Neuronal stem cell (in vitro differentiated cells): Measurements from ENCODE around the gene NUP214.

Experiments
- DNase-seq: peaks from one replicate; pipeline ENCODE4 v3.0.0-alpha.2; 2013; ENCODE audit warnings: low spot score
- H2AFZ ChIP-seq: one replicate; pipeline ENCODE4 v1.6.1; 2013; ENCODE audit warnings: mild to moderate bottlenecking, low read length, inconsistent platforms
- H2AK5ac ChIP-seq: 2 replicates; pipeline ENCODE4 v1.6.1; 2013; ENCODE audit warnings: low read depth, mild to moderate bottlenecking, inconsistent platforms, low read length, moderate library complexity, mixed read lengths
- H2BK120ac ChIP-seq: 2 replicates; pipeline ENCODE4 v1.6.1; 2013; ENCODE audit warnings: low read depth, mild to moderate bottlenecking, inconsistent platforms, low read length, moderate library complexity, mixed read lengths
- H2BK12ac ChIP-seq: one replicate; pipeline ENCODE4 v1.6.1; 2013; ENCODE audit warnings: low read length, inconsistent platforms
- H2BK15ac ChIP-seq: 2 replicates; pipeline ENCODE4 v1.6.1; 2013; ENCODE audit warnings: mild to moderate bottlenecking, low read length, inconsistent platforms, mixed read lengths
- H2BK5ac ChIP-seq: one replicate; pipeline ENCODE4 v1.6.1; 2013; ENCODE audit warnings: inconsistent platforms, mild to moderate bottlenecking, low read length, moderate library complexity
- H3K14ac ChIP-seq: one replicate; pipeline ENCODE4 v1.6.1; 2013; ENCODE audit warnings: low read length, inconsistent platforms
- H3K18ac ChIP-seq: 2 replicates; pipeline ENCODE4 v1.6.1; 2013; ENCODE audit warnings: low read length, inconsistent platforms
- H3K23ac ChIP-seq: 2 replicates; pipeline ENCODE4 v1.6.1; 2013; ENCODE audit warnings: low read depth, mild to moderate bottlenecking, mixed read lengths, low read length, inconsistent platforms; ENCODE audit not compliant: poor library complexity
- H3K27ac ChIP-seq: replicated peaks from 3 replicates; pipeline ENCODE4 v1.5.1; 2013; ENCODE audit warnings: low read length, inconsistent platforms
- H3K27me3 ChIP-seq, 3 experiments: 2 replicates each; pipeline ENCODE4 v1.6.1; 2013; ENCODE audit warnings: low read length in 3 of 3, mild to moderate bottlenecking in 2 of 3, inconsistent platforms in 1 of 3, low read depth in 1 of 3, mixed read lengths in 1 of 3, moderate library complexity in 1 of 3; ENCODE audit not compliant: control insufficient read depth in 3 of 3, insufficient read depth in 3 of 3
- H3K36me3 ChIP-seq, 2 donors: replicated peaks in 1 of 2; 2 replicates each; pipeline ENCODE4 v1.6.1; 2013; ENCODE audit warnings: low read length in 2 of 2; ENCODE audit not compliant: control insufficient read depth in 2 of 2, insufficient read depth in 2 of 2
- H3K4ac ChIP-seq: 2 replicates; pipeline ENCODE4 v1.6.1; 2013; ENCODE audit warnings: inconsistent platforms, mild to moderate bottlenecking, low read length, moderate library complexity
- H3K4me1 ChIP-seq, 2 donors: 1 replicate in 1 of 2; 2 replicates in 1 of 2; pipeline ENCODE4 v1.6.1; 2013; ENCODE audit warnings: low read length in 2 of 2, low read depth in 1 of 2; ENCODE audit not compliant: control insufficient read depth in 2 of 2, insufficient read depth in 1 of 2
- H3K4me2 ChIP-seq: one replicate; pipeline ENCODE4 v1.6.1; 2013; ENCODE audit warnings: mild to moderate bottlenecking, low read length, inconsistent platforms; ENCODE audit not compliant: insufficient read depth, poor library complexity, severe bottlenecking
- H3K4me3 ChIP-seq, 2 donors: 2 replicates each; pipeline ENCODE4 v1.5.1; 2013; ENCODE audit warnings: low read length in 2 of 2, mild to moderate bottlenecking in 2 of 2, inconsistent platforms in 1 of 2, moderate library complexity in 1 of 2
- H3K79me1 ChIP-seq: one replicate; pipeline ENCODE4 v1.6.1; 2013; ENCODE audit warnings: low read depth, mild to moderate bottlenecking, inconsistent platforms, low read length, moderate library complexity
- H3K9ac ChIP-seq: one replicate; pipeline ENCODE4 v1.6.1; 2013; ENCODE audit warnings: mild to moderate bottlenecking, low read depth, low read length, inconsistent platforms; ENCODE audit not compliant: poor library complexity
- H3K9me3 ChIP-seq, 2 donors: replicated peaks in 1 of 2; 2 replicates each; pipeline versions ENCODE3 to v1.6.1; 2013; ENCODE audit warnings: low read length in 2 of 2, mild to moderate bottlenecking in 2 of 2, inconsistent platforms in 1 of 2, low read depth in 1 of 2, mixed read lengths in 1 of 2, moderate library complexity in 1 of 2; ENCODE audit not compliant: control insufficient read depth in 2 of 2, insufficient read depth in 1 of 2
- H4K8ac ChIP-seq: one replicate; pipeline ENCODE4 v1.6.1; 2013; ENCODE audit warnings: low read depth, mild to moderate bottlenecking, inconsistent platforms, low read length, moderate library complexity
- H4K91ac ChIP-seq: one replicate; pipeline ENCODE4 v1.6.1; 2013; ENCODE audit warnings: low read length, low read depth, mild to moderate bottlenecking, inconsistent platforms; ENCODE audit not compliant: poor library complexity
- WGBS, 2 donors: extraction: QIAGEN DNeasy Blood & Tissue Kit; methylation state at CpG; one replicate each; pipeline ENCODE4 v1.1.7; 2013; ENCODE audit warnings: missing lambda C conversion rate in 2 of 2, mixed read lengths in 1 of 2; ENCODE audit not compliant: insufficient read length in 2 of 2, insufficient replicate concordance in 1 of 2; ENCODE audit errors: extremely low coverage in 2 of 2; 5-methylcytosine and 5-hydroxymethylcytosine counted together

NUP214 gene

DNA sequence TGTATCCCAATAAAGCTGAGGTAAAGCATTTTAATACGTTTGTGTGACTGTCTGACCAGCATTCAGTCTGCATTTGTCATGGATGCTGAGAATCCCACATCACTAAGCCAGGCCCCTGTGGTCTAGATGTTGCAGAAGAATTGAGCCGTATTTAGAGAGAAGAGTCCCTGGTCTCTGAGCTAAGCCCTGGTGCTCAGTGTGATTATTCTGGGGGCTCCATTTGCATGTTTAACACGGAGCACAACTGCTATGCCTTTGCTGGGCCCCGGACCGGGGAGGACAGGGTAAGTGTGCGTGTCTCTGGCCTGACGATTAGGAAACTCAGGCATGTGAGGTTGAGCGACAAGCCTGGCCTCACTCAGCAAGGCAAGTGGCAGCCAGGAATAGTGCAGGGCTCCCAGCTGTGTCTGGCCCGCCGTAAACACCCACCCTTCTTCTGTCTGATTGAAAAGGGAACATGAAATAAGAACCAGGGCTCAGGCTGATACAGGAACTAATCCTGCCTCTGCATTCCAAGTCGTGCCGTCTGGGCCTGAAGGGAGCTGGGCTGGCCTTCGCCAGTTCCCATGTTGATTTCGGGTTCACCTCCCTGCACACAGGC, 128.6 kb downstream of the NUP214 start:
- H4K8ac ChIP-seq, result no peak overlapping the region
- H2BK5ac ChIP-seq, result no peak overlapping the region
- no peaks in the 10 kb centered on the region for H3K27me3 ChIP-seq
- H3K4me1 ChIP-seq, result peaks cover 5 to 13% of the 10 kb centered on the region in 2 donors
- H3K23ac ChIP-seq, result peak overlapping the region; percentile 56
- peak overlapping the region; percentile 16 for H3K27ac ChIP-seq
- H3K9me3 ChIP-seq, result no peaks in the 10 kb centered on the region
- no peak overlapping the region for H2BK12ac ChIP-seq
- DNase-seq, result no peak
- no peak overlapping the region for H3K4ac ChIP-seq
- H3K36me3 ChIP-seq, result no peaks in the 10 kb centered on the region
- no peak overlapping the region for H3K9ac ChIP-seq
- H3K4me3 ChIP-seq, result no peak overlapping the region
- peak overlapping the region; percentile 71 for H2AFZ ChIP-seq
- H3K14ac ChIP-seq, result no peak overlapping the region
- peak overlapping the region; percentile 22 for H3K18ac ChIP-seq
- H4K91ac ChIP-seq, result no peak overlapping the region
- H2AK5ac ChIP-seq, result no peak overlapping the region
- peaks cover 2% of the 10 kb centered on the region for H3K79me1 ChIP-seq
- no peak overlapping the region for H2BK15ac ChIP-seq
- WGBS, 2 donors, result no CpG with 5 or more reads among the region's 14 CpGs
- H2BK120ac ChIP-seq, result no peak overlapping the region
- no peak overlapping the region for H3K4me2 ChIP-seq

DNA sequence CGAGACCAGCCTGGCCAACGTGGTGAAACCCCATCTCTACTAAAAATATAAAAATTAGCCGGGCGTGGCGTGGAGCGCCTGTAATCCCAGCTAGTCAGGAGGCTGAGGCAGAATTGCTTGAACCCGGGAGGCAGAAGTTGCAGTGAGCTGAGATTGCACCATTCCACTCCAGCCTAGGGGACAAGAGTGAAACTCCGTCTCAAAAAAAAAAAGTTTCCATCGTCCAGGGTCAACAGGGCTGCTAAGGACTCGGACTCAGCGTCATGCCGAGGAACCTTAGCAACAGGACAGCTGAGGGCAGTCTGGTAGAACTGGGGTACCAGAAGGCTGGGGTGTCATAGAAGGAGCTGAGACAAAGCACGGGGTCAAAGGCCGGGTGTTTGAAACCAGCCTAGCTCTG, 129.2 kb downstream of the NUP214 start:
- H3K9ac ChIP-seq, result no peak overlapping the region
- no peak overlapping the region for H2BK120ac ChIP-seq
- DNase-seq, result no peak
- H4K8ac ChIP-seq, result no peak overlapping the region
- H2AFZ ChIP-seq, result no peak overlapping the region
- no peak overlapping the region for H3K4me2 ChIP-seq
- H3K36me3 ChIP-seq, result no peaks in the 10 kb centered on the region
- WGBS, 2 donors, result no CpG with 5 or more reads among the region's 14 CpGs
- no peaks in the 10 kb centered on the region for H3K9me3 ChIP-seq
- no peak overlapping the region for H3K23ac ChIP-seq
- H2BK12ac ChIP-seq, result no peak overlapping the region
- no peak overlapping the region for H3K27ac ChIP-seq
- no peak overlapping the region for H3K4ac ChIP-seq
- H3K18ac ChIP-seq, result no peak overlapping the region
- H3K14ac ChIP-seq, result no peak overlapping the region
- no peak overlapping the region for H2BK15ac ChIP-seq
- no peaks in the 10 kb centered on the region for H3K27me3 ChIP-seq
- H2BK5ac ChIP-seq, result no peak overlapping the region
- no peak overlapping the region for H4K91ac ChIP-seq
- no peak overlapping the region for H3K4me3 ChIP-seq
- peaks cover 2% of the 10 kb centered on the region for H3K79me1 ChIP-seq
- H2AK5ac ChIP-seq, result no peak overlapping the region
- peaks cover 5 to 13% of the 10 kb centered on the region in 2 donors for H3K4me1 ChIP-seq

DNA sequence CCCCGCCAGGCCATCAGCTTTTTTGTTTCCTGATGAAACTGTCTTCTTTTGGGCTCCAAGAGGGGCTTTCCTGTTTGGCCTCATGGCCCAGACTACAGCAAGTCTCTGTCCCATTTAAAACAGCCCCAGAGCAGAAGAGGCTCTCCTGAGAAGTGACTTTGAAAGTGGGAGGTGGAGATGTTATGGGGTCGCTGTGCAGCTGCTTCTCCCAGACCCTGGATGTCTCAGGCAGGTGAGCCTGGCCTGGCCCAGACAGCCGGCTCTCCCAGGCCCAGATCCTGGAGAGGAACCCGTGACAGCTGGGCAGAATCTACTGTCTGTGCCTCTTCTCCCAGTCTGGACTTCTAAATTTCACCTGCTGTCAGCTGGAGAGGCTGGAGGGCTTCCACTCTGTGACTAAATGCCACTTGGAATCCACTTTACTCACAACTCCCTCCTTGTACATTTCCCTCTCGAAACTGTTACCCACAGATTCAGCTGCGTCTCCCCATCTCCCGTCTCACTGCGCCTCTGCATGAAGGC, 130.4 kb downstream of the NUP214 start:
- Histone ChIP-seq H2BK15ac (no peak overlapping the region), H2AFZ (peak overlapping the region; percentile 84), H3K18ac (peak overlapping the region; percentile 85), H3K9ac (no peak overlapping the region), H2BK120ac (no peak overlapping the region), H2AK5ac (peak overlapping the region; percentile 14), H3K27me3 (no peaks in the 10 kb centered on the region), H3K4me2 (no peak overlapping the region), H3K4me3 (peak overlapping the region in 1 of 2 donors; percentile 6), H3K27ac (no peak overlapping the region), H2BK12ac (no peak overlapping the region), H3K14ac (no peak overlapping the region), H3K9me3 (no peaks in the 10 kb centered on the region), H4K91ac (no peak overlapping the region), H3K79me1 (peaks cover 2% of the 10 kb centered on the region), H2BK5ac (no peak overlapping the region), H3K36me3 (peaks cover 0 to 1% of the 10 kb centered on the region in 2 donors), H4K8ac (no peak overlapping the region), H3K23ac (peak overlapping the region; percentile 94), H3K4me1 (peaks cover 5 to 13% of the 10 kb centered on the region in 2 donors), H3K4ac (no peak overlapping the region)
- WGBS, 2 donors, result no CpG with 5 or more reads among the region's 8 CpGs
- no peak for DNase-seq

DNA sequence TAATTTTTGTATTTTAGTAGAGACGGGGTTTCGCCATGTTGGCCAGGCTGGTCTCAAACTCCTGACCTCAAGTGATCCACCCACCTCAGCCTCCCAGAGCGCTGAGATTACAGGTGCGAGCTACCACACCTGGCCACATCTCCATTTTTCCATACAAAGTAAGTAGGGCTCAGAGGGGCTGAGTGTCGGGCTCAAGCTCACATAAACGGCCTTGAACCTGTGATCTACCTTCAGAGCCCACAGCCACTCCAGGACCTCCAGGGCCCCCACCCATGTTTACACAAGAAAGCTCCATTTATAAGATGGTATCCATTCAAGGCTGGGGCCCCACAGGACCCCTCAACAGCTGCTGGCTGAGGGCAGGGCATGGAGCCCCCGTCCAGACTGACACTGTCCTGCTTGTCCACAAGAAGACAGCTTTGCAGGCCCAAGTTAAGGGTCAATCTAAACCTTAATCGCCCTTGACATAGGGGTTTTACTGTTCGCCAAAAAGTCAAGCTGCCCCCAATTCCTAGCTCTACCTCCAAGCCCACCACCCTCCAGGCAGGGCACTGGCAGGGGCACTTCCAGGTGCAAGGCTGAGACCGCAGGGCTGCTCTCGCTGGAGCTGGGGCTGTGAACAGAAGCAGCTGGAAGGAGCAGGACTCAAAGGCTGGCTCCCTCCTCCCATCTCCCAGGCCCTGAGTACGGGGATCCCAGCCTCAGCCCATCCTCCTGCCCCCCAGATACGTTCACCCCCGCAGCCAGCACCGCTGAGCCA, 132.1 kb downstream of the NUP214 start:
- no peak overlapping the region for H2BK12ac ChIP-seq
- H2AK5ac ChIP-seq, result no peak overlapping the region
- H3K4ac ChIP-seq, result no peak overlapping the region
- no peak overlapping the region for H3K14ac ChIP-seq
- H3K4me1 ChIP-seq, result peaks cover 5 to 13% of the 10 kb centered on the region in 2 donors
- H3K27ac ChIP-seq, result no peak overlapping the region
- no peak for DNase-seq
- H3K27me3 ChIP-seq, result no peaks in the 10 kb centered on the region
- H3K4me3 ChIP-seq, result no peak overlapping the region
- H3K23ac ChIP-seq, result peak overlapping the region; percentile 86
- no peaks in the 10 kb centered on the region for H3K9me3 ChIP-seq
- H2BK120ac ChIP-seq, result no peak overlapping the region
- no peak overlapping the region for H4K91ac ChIP-seq
- H2BK5ac ChIP-seq, result no peak overlapping the region
- H3K36me3 ChIP-seq, result peaks cover 0 to 5% of the 10 kb centered on the region in 2 donors
- H3K4me2 ChIP-seq, result no peak overlapping the region
- H4K8ac ChIP-seq, result no peak overlapping the region
- no peak overlapping the region for H2BK15ac ChIP-seq
- peak overlapping the region; percentile 77 for H3K18ac ChIP-seq
- WGBS, 2 donors, result no CpG with 5 or more reads among the region's 15 CpGs
- peaks cover 2% of the 10 kb centered on the region for H3K79me1 ChIP-seq
- H2AFZ ChIP-seq, result no peak overlapping the region
- no peak overlapping the region for H3K9ac ChIP-seq
